GM23248 (cell line): ENCODE measurements around the gene STX8. TPM values are rescaled to one million over a fixed set of nuclear protein-coding genes. Genes with fewer than 3 reads are reported as not detected.
A peak's percentile ranks its signal among the peaks of the same experiment; 100 is the strongest.

Source experiments
- DNase-seq: peaks from one replicate; pipeline ENCODE4 v3.0.0-alpha.2; 2015
- H2AFZ ChIP-seq: fragments of 200-600 bp; sonication (generic); 2 replicates; pipeline ENCODE4 v1.6.1; 2016; ENCODE audit warnings: antibody characterized with exemption
- H3F3A ChIP-seq: fragments of 200-600 bp; sonication (generic); 2 replicates; pipeline ENCODE4 v1.6.1; 2016; ENCODE audit warnings: mild to moderate bottlenecking, antibody characterized with exemption, mixed run types; ENCODE audit not compliant: insufficient read depth
- H3K27ac ChIP-seq: fragments of 200-600 bp; sonication (generic); 2 replicates; pipeline ENCODE4 v1.5.1; 2016; ENCODE audit warnings: mild to moderate bottlenecking
- H3K27me3 ChIP-seq: fragments of 200-600 bp; sonication (generic); replicated peaks from 2 replicates; pipeline ENCODE4 v1.6.1; 2016; ENCODE audit warnings: mild to moderate bottlenecking; ENCODE audit not compliant: insufficient read depth
- H3K36me3 ChIP-seq: fragments of 200-600 bp; sonication (generic); 2 replicates; pipeline ENCODE4 v1.6.1; 2016; ENCODE audit warnings: low read depth, mild to moderate bottlenecking
- H3K4me1 ChIP-seq: fragments of 200-600 bp; sonication (generic); 2 replicates; pipeline ENCODE4 v1.6.1; 2016; ENCODE audit warnings: mild to moderate bottlenecking; ENCODE audit not compliant: insufficient read depth
- H3K4me2 ChIP-seq: fragments of 200-600 bp; sonication (generic); one replicate; pipeline ENCODE4 v1.6.1; 2016; ENCODE audit warnings: mild to moderate bottlenecking; ENCODE audit not compliant: unreplicated experiment
- H3K4me3 ChIP-seq: fragments of 200-600 bp; sonication (generic); 2 replicates; pipeline ENCODE4 v1.5.1; 2016; ENCODE audit warnings: mild to moderate bottlenecking
- H3K79me2 ChIP-seq: fragments of 200-600 bp; sonication (generic); 2 replicates; pipeline ENCODE4 v1.6.1; 2016; ENCODE audit warnings: mild to moderate bottlenecking; ENCODE audit not compliant: insufficient read depth
- H3K9ac ChIP-seq: fragments of 200-600 bp; sonication (generic); 2 replicates; pipeline ENCODE4 v1.6.1; 2016; ENCODE audit warnings: mild to moderate bottlenecking
- H3K9me2 ChIP-seq: fragments of 200-600 bp; sonication (generic); 2 replicates; pipeline ENCODE4 v1.6.1; 2016; ENCODE audit warnings: mixed run types, mild to moderate bottlenecking, moderate library complexity; ENCODE audit not compliant: insufficient read depth
- H3K9me3 ChIP-seq: fragments of 200-600 bp; sonication (generic); one replicate; pipeline ENCODE4 v1.6.1; 2017; ENCODE audit warnings: low read depth
- H4K20me1 ChIP-seq: fragments of 200-600 bp; sonication (generic); 2 replicates; pipeline ENCODE4 v1.6.0; 2016; ENCODE audit not compliant: insufficient read depth
- EZH2 ChIP-seq: fragments of 200-600 bp; sonication (generic); IDR thresholded peaks from 2 replicates; pipeline ENCODE4 v1.6.1; 2018; ENCODE audit warnings: antibody characterized with exemption, mild to moderate bottlenecking; ENCODE audit not compliant: insufficient read depth, poor library complexity, severe bottlenecking
- EZH2phosphoT487 ChIP-seq: fragments of 200-600 bp; sonication (generic); IDR thresholded peaks from 2 replicates; pipeline ENCODE4 v1.6.1; 2018; ENCODE audit warnings: antibody characterized with exemption, moderate library complexity, mild to moderate bottlenecking, low read depth; ENCODE audit not compliant: insufficient read depth
- WGBS, 2 experiments: methylation state at CpG; one replicate each; pipeline ENCODE4 v1.1.6; 2015 to 2017; ENCODE audit warnings: low lambda C conversion rate in 2 of 2, low coverage in 1 of 2; ENCODE audit errors: missing lambda C conversion rate in 2 of 2; 5-methylcytosine and 5-hydroxymethylcytosine counted together
- in situ Hi-C: fragments of 300-500 bp; cut with MboI; formaldehyde crosslinking; loops from 2 replicates; pipeline ENCODE4 v1.15.0; 2020
- polyA plus RNA-seq: library from polyadenylated mRNA; unstranded; fragments of >200 nt; fragmentation: Nextera tagmentation; extraction: Ambion mirVana; gene quantifications from 2 replicates; pipeline ENCODE4 v1.2.1, GENCODE V29; 2016
- total RNA-seq: library from RNA; depleted of rRNA; stranded (reverse); fragments of >200 nt; shearing (Covaris generic); gene quantifications from 2 replicates; pipeline ENCODE4 v1.2.3, GENCODE V29; 2014

Gene STX8
- total and polyA plus RNA-seq, 2 experiments from 2014 or later = 40.7 to 84.3 TPM

GRCh38 chr17:9307313-9307998 is 268.2 kb downstream of the STX8 start:
- Histone ChIP-seq H2AFZ (peak overlapping the region; percentile 23; the same call in 1 of the 2 replicates), H3K9ac (0 out of 2 replicates have a peak overlapping the region, but pooled peaks have one; percentile 21), H3K27me3 (no peaks in the 10 kb centered on the region), H3K4me3 (no peak overlapping the region), H3K79me2 (no peaks in the 10 kb centered on the region), H3K9me2 (no peaks in the 10 kb centered on the region), H4K20me1 (no peaks in the 10 kb centered on the region), H3K36me3 (no peaks in the 10 kb centered on the region), H3K4me1 (peaks cover 9% of the 10 kb centered on the region), H3K4me2 (no peak overlapping the region), H3K9me3 (no peaks in the 10 kb centered on the region), H3F3A (no peaks in the 10 kb centered on the region), H3K27ac (no peak overlapping the region)
- WGBS, 2 experiments = 89 to 94% methylated on average over 7 of the region's 7 CpGs
- TF ChIP-seq EZH2 (no peak), EZH2phosphoT487 (no peak)
- DNase-seq = peak; percentile 39
- in situ Hi-C loops = no loop called here

DNA sequence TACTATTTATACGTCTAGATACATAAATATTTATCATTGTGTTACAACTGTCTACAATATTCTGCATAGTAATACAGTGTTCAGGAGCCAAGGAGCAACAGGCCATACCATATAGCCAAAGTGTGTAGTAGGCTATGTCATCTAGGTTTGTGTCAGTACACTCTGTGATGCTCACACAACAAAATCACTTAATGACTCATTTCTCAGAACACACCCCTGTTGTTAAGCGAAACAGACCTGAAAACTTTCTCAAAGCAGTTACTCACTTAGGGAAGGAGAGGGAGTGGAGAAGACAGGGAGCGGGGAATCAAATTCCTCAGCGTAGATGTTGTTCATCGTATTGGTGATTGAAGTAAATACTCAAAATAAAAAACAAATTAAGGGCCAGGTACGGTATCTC is 269.5 kb downstream of the STX8 start:
- Histone ChIP-seq H3K4me2 (no peak overlapping the region), H3K9ac (no peak overlapping the region), H3K4me3 (no peak overlapping the region), H3K9me2 (no peaks in the 10 kb centered on the region), H3F3A (no peaks in the 10 kb centered on the region), H3K9me3 (no peaks in the 10 kb centered on the region), H3K27me3 (no peaks in the 10 kb centered on the region), H3K27ac (no peak overlapping the region), H4K20me1 (no peaks in the 10 kb centered on the region), H3K79me2 (no peaks in the 10 kb centered on the region), H3K36me3 (no peaks in the 10 kb centered on the region), H3K4me1 (peaks cover 9% of the 10 kb centered on the region), H2AFZ (no peak overlapping the region)
- 81% methylated on average over 6 of the region's 6 CpGs for WGBS, 2 experiments
- in situ Hi-C loops = no loop called here
- no peak for DNase-seq
- TF ChIP-seq EZH2phosphoT487 = no peak
- TF ChIP-seq EZH2 = no peak

DNA sequence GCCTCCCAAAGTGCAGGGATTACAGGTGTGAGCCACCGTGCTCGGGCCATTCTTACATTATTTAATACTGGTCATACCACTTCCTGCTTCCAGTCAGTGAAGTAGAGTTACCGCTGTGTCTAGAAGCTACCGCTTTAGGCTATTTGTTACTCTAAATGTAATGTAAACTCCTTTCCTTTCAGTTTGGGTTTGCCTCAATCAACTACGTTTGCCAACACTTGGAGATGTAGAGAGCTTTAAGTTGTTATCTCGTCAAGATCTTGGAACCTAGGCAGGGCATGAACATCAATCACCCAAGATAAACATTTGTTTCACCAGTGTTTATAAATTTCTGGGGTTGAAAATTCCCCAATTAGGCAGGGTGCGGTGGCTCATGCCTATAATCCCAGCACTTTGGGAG is 275.9 kb downstream of the STX8 start:
- 88 to 90% methylated on average over 7 of the region's 7 CpGs for WGBS, 2 experiments
- in situ Hi-C loops = no loop called here

DNA sequence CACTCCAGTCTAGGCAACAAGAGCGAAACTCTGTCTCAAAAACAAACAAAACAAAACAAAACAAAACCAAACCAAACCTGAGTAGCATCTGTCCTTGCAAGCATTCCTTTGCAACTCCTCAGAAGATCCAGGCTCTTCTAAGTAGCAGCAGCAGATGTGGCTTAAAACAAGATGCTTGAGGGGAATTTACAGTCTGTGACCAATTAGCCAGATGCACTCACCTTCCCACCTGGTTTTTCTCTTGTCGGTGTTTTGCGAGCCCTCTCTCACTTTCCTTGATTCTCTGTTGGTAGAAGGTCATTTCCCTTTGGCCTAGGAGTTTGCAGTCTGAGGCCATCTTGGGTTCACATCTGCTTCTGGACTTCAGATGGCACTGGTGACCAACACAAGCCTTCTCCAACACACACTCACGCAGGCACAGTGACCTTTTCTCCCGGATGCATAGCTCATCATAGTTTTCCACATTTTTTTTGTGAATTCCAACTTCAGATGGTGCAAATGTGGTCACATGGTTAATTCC is 276.8 kb downstream of the STX8 start:
- H2AFZ ChIP-seq = no peak overlapping the region
- H3K9ac ChIP-seq = no peak overlapping the region
- no peaks in the 10 kb centered on the region for H3K9me3 ChIP-seq
- no peaks in the 10 kb centered on the region for H3K9me2 ChIP-seq
- H3K79me2 ChIP-seq = no peaks in the 10 kb centered on the region
- no peaks in the 10 kb centered on the region for H3K36me3 ChIP-seq
- no peak for DNase-seq
- H4K20me1 ChIP-seq = no peaks in the 10 kb centered on the region
- H3K4me3 ChIP-seq = no peak overlapping the region
- WGBS, 2 experiments = 81 to 87% methylated on average over 5 of the region's 5 CpGs
- H3K27me3 ChIP-seq = no peaks in the 10 kb centered on the region
- no peak for TF ChIP-seq EZH2phosphoT487
- no peak for TF ChIP-seq EZH2
- H3K27ac ChIP-seq = no peak overlapping the region
- H3F3A ChIP-seq = no peaks in the 10 kb centered on the region
- no peaks in the 10 kb centered on the region for H3K4me1 ChIP-seq
- H3K4me2 ChIP-seq = no peak overlapping the region
- in situ Hi-C loops = no loop called here

More for the DNA sequence above, 275.9 kb downstream of the STX8 start:
- Histone ChIP-seq H4K20me1 (no peaks in the 10 kb centered on the region), H3K9me3 (no peaks in the 10 kb centered on the region), H3K9ac (no peak overlapping the region), H3K9me2 (no peaks in the 10 kb centered on the region), H3K27me3 (no peaks in the 10 kb centered on the region), H3K36me3 (no peaks in the 10 kb centered on the region), H3K4me3 (no peak overlapping the region), H3F3A (no peaks in the 10 kb centered on the region), H3K4me1 (no peaks in the 10 kb centered on the region), H3K27ac (no peak overlapping the region), H3K4me2 (no peak overlapping the region), H2AFZ (no peak overlapping the region), H3K79me2 (no peaks in the 10 kb centered on the region)
- no peak for TF ChIP-seq EZH2
- no peak for TF ChIP-seq EZH2phosphoT487
- no peak for DNase-seq
